ENCODE measurements around the gene BRD2.

DNA sequence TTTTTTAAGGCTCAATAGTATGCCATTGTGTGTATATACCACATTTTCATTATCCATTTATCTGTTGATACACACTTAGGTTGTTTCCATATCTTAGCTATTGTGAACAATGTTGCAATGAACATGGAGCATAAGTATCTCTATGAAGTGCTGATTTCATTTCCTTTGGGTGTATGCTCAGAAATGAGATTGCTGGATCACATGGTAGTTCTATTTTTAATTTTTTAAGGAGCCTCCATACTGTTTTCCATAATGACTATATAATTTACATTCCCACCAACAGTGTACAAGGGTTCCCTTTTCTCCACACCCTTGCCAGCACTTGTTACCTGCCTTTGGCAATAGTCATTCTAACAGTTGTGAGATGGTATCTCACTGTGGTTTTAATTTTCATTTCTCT, 56.1 kb downstream of the BRD2 start:
- TF ChIP-seq, protein P1, sequence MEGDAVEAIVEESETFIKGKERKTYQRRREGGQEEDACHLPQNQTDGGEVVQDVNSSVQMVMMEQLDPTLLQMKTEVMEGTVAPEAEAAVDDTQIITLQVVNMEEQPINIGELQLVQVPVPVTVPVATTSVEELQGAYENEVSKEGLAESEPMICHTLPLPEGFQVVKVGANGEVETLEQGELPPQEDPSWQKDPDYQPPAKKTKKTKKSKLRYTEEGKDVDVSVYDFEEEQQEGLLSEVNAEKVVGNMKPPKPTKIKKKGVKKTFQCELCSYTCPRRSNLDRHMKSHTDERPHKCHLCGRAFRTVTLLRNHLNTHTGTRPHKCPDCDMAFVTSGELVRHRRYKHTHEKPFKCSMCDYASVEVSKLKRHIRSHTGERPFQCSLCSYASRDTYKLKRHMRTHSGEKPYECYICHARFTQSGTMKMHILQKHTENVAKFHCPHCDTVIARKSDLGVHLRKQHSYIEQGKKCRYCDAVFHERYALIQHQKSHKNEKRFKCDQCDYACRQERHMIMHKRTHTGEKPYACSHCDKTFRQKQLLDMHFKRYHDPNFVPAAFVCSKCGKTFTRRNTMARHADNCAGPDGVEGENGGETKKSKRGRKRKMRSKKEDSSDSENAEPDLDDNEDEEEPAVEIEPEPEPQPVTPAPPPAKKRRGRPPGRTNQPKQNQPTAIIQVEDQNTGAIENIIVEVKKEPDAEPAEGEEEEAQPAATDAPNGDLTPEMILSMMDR (IDR thresholded peaks at IDR 0.05) = no peak
- no peak for TF ChIP-seq POLR2AphosphoS5 (IDR thresholded peaks at IDR 0.05)
- no peak for TF ChIP-seq POLR2A (IDR thresholded peaks at IDR 0.05)
- no peak for TF ChIP-seq EP300 (IDR thresholded peaks at IDR 0.05)

All from upper lobe of left lung (tissue), 4 donors.